Stimulated activated CD8-positive, alpha-beta memory T cell treated with anti-CD3 and anti-CD28 coated beads, Interleukin-15, amount 100 ng/mL, for 48 hours (primary cell): Measurements from ENCODE around the gene TENT5C.
A peak's percentile ranks its signal among the peaks of the same experiment; 100 is the strongest.

ENCODE experiments used
- DNase-seq, 2 donors: peaks; one replicate each; pipeline ENCODE4 v3.0.0-alpha.2; 2020; ENCODE audit warnings: low read depth in 2 of 2

Gene TENT5C

DNA sequence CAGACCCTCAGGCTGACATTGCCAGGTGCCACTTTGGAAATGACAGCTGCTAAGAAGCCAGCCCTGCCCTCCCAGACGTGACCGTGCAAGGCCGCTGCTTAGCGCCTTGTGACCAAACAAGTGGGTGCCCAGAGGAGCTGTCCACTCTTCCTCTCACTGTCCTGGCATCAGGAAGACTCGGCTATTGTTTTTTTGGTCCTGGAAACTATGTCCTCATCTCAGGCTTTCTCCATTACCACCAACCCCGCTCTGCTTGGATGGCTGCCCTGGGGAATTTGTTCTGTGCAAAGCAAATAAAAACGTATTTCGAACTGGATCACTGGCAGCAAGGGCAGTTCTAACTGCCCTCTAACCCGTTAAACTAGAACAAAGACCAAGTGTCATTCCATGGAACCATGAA lies 13.7 kb upstream of the TENT5C start:
- DNase-seq, result no peak

DNA sequence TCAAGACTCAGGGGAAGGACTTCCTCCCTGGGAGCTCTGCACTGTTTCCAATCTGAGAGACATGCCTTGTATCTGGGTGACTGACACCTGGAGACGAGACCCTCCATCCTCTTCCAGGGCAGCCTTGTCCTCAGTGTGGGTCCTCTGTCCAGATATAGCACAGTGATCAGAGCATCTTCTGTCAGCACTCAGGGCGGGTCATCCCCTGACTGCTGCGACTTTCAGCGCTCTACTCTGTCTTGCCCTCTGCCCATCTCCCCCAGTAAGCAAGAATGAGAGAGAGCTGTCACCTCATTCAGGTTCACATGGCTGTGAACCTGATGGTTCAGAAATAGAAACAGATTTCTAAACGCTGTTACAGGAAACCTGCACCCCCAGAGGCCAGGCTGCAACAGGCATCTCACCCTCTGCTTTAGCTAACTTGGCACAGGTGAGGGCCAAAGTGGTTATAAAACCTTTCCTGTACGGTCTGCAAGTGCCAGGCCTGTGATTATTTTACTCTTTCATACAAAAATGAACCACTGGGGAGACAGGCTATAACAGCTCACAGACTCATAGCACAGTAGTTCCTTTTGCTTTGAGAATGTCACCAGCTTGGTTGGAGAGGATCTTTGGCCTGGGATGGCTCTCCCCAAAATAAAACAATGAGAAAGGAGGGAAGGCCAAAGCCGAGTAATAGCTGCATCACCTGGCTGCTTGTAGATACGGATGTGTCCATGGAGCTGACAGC lies 11.4 kb upstream of the TENT5C start:
- DNase-seq, result no peak

DNA sequence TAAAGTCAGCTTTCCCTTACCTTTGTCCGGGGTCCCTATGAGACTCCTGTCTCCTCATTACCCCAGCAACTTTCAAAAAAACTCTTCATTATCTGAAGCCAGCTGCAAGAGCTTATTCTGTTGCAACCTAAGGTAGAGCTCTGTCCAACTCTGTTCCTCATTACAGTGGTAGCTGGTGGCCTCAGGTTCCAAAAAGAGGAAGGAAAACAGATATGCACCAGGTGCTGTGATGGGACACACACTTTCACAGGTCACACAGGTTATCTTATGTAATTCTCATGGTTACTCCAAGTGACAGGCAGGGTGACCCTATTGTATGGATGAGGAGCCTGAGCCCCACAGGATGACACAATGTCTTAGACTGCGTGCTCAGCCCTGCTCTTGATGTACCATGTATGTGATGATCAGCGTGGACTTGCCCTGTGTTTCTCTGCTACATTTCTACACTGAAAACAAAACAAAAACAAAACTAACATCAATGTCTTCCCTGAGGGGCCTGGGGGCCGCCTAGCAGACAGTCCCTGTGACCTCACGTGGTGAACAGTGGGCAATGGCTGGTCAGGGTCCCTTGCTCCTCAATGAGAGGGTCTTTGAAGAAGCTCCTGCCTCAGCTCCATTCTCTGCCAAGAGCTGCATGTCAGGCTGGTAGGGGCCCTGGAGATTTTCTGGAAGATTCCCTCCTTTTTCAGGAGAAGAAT lies 9.7 kb upstream of the TENT5C start:
- no peak for DNase-seq

DNA sequence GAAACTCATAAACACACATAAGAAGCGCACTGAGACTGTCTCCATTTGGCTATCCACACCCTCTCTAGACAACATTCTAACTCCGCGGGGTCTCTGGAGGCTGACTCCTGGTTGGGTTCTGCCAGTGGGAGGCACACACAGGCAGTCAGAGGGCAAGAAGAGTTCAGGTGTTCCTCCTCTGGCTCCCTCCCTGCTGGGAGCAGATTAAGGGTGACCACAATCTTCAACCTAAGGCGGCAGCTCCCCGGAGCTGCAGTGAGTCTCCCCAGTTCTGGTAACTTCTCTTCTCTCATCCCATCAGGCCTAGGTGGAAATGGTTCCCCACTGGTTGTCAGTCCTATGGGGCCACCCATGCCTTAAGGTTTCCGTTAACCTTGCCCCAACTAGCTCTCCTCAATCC lies 7.4 kb upstream of the TENT5C start:
- DNase-seq, result no peak

DNA sequence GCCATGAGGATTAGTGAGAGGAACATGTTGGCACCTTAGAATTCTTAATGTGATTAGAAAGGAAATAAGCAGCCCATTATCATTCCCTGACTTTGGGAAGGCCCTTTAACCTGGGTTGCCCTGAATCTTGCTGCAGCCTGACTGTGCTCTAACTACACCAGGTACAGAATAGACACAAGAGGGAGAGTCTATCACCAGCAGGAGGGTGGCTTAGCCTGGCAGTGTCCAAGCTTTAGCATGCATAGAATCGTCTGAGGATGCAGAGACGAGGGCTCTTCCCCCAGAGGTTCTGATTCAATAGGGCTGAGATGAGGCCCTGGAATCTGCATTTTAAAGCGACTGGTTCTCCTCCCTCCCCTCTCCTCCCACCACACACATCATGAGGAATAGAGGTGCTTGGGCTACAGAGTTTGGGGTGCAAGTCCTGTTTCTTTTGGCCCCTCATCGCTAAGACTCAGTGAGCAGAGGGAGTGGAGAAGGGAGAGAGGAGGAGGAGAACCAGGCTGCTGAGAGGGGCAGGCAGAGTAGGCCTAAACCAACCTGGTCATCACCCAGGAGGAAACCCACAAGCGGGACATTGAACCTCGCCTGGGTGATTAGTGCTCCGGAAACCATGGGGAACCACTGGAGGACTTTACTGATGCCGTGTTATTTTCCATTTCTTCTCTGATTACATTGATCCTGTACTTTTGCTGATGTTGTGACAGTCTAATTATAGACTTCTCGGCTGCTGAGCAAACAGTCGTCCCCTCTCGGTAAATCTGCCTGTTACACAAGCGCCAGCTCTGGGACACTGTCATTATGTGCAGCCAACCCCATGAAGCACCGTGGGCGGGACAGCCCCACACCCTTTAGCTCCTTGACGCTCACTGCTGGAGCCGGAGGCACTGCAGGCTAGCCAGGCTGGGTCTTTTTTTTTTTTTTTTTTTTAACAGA lies 6.3 kb upstream of the TENT5C start:
- no peak for DNase-seq

DNA sequence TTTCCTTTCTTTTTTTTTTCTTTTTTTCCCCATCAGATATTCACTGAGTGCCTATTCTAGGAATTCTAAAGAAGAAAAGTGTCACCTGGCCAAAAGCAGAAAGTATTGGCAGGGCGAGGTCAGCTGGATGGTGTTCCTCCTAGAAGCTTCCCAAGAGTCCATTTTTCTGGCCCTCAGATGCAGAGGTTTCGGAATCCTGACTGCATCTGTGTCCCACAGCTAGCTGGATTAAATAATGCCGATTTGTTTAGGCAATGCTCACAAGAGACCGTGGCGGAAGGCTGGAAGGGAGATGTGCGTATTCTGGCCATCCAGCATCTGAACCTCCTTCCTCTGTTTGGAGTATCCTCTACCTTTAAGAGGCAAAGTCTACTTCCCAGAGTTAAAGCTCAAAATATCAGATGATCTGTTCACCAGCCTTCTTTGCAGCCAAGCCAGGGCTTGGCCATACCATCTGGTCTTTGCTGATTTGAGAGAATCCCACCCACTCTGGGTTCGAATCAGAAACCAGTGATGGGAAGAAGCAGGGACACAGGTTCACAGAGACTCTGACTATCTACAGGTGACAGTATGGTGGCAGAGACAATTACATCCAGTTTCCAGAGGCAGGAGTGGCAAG lies 5.4 kb upstream of the TENT5C start:
- no peak for DNase-seq

DNA sequence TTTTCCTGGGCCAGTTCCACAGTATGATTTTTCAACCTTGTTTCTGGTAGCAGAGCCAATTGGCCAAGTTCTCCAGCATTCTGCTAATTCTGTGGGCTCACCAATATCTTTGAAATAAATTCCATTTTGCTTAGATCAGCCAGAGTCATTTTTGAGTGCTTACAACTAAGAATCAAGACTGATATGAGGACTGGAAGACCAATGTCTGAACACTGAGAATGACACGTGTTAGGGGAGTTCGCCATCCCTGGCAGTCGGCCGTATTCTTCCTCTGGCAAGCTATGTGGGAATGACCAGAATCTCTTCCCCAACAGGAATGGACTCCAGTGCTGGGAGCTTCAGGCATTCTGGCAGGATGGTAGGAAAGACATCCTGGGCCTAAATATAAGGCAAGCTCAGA lies 4.9 kb upstream of the TENT5C start:
- DNase-seq, result no peak

DNA sequence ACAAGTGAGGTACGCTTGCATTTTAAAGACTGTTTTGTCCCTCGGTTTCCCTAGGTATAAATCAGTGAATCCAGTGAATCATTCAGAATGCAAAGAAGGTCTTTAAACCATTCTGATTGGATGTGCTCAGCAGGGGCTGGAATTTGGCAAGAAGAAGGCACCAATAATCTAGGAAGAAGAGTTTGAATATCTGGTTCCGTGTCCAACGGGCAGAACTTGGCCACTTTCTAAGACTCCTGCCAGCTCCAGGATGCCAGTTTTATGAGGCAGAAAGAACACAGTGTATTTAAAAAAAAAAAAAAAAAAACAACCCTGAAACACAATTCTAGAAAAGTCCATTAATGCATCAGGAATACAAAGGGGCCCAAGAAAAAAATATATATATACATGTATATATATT lies 3.0 kb upstream of the TENT5C start:
- no peak for DNase-seq

DNA sequence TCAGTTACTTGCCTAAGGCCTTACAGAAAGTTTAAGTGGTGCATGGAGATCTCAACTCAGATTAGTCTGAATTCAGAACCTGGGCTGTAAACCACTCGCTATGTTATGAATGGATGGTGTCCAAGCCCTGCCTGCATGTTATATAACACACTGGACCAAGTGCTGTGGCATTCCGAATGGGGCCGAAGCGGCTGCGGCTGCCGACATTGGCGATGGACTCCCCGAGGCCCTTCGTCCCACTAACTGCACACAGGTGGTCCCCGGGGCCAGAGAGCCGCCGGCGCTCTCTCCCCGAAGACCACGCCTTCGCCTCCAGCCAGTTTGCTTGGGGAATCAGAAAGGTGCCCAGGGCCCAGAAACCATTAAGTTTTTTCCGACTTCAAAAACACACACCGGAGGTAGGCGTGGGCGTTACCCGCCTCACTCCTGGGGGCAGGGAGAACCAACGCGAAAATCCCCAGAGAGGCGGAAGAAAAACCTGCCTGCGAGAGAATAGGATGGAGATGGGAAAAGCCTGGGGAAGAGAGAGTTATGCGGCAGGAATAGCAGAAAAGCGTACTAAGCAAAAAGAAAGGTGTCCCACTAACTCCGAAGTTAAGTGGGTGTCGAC lies 579 bp upstream of the TENT5C start:
- DNase-seq, result no peak

DNA sequence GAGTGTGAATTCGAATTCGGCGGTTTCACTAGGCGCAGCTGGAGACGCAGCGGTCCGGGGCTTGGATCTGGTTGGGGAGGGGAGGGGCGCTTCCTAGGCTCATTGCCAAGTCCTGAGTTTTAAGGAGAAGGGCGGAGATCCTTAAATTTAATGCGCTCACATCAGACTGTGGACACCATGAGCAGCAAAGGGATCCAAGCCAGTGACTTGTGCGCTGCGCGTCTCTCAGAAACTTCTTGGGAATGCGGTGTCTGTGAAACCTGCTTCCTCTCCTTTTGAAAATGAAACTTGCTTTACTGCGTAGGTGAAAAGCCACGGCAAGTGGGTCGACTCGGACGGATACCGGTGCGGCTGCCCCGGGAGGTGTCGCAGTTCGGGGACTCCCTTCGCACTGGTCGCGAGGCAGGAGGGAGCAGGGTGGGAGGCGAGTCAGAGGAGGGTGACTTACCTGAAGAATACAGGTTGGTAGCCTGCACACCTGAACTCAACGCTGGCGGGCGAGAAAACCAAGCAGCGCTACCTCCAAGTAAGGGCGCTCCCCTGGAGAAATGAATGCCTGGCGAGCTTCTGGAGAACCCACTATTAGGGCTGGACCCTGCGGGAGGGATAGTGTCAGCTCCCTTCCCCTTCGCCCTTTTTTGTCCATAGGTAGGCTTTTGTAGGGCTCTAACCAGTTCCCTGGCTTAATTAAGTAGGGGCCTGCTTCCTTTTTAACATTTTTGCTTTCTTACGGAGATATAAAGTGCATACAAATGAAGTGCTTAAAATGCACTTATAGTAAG lies 992 bp downstream of the TENT5C start:
- peak; percentile 34 to 41 for DNase-seq

DNA sequence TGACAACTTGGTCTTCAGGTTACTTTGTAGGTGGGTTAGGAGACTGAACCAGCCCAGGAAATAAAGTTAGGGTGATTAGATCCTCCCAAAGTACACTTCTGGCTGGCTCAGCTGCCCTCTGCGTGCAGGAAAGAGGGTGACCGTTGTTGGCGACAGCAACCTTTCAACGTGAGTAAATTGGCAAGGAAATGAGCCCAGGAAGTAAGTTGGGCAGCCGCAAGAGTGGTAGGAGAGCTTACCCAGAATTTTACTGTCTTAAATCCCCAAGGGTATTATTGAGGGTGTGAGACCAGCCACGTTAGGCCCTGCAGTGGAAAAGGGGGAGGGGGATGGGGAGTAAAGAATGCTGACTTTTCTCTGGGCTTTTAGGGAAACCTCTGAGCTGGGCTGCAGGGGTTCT lies 1.6 kb downstream of the TENT5C start:
- peak; percentile 24 to 28 for DNase-seq

DNA sequence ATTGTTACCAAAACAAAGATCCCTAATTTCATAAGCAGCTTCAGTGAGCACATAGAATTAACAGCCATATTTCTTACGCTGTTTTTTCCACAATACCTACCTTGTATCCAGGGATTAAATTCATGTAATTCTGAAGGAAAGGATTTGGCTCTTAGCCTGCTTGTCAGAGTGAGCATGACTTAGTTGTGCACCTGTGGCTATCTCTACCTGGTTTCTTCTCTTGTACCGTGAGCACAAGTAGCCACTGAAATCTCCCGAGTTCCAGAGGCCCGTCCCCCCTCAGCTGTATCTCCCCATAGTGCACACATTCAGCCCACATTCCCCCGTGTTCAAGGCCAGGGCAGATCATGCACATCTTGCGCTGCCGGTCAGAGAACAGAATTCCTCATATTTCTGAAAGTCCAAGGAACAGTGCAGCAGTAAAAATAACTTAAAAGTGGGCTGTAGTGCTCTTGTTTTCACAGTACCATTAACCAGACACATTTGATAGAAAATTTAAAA lies 2.3 kb downstream of the TENT5C start:
- no peak for DNase-seq

DNA sequence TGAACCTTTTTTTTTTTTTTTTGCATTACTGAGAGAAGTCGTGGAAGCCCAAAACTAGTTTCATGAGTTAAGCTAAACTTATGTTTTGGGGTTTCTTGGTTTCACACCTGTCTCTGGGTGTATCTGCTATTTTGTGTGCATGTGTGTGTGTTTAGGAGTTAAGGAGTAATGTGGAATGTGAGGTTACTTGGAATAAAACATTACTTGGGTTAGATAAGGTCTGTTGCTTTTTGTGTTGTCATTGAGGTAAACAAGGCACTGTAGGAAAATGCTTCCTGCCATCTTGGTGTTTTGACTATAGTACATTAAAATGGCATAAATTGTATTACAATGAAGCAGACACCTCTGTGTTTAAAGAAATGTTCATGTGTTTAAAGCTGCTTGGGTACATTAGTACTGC lies 2.9 kb downstream of the TENT5C start:
- DNase-seq, result no peak

DNA sequence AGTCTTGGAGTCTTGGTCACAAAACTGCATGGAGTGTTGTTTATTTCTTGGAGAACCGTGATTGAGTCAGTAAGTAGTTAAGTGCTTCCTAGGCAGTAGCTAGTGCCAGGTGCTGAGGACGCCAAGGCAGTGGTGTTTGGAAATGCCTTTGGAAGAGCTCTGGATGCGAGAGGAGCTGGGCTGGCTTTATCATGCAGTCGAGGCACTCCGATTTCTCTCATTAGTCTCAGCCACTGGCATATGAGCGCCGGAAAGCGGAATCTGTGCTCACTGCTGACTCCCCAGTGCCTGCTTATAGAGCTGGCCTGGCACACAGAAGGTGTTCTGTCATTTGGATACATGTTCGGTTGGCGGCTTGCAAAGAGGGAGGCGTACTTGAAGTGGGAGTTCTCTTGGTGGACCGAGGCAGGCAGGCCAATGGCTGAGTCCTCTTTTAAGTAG lies 3.6 kb downstream of the TENT5C start:
- DNase-seq, result no peak

DNA sequence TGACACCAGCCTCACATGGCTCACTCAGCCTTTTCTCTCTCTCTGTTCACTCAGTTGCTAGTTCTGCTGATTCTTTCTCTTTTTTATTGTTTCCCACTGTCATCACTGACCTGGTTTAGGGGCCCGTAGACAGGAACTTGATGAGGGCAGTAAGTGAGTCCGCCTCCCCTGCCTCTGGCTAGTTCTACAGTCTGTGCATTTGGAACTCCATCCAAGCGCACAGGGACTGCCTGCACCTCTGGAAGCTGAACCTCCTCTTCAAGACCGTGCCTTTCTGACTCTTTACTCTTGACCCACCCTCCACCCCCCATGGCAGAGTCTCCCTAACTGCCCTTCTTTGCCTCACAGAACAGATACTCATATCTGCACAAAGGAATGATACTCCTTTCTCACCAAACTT lies 4.2 kb downstream of the TENT5C start:
- DNase-seq, result no peak

DNA sequence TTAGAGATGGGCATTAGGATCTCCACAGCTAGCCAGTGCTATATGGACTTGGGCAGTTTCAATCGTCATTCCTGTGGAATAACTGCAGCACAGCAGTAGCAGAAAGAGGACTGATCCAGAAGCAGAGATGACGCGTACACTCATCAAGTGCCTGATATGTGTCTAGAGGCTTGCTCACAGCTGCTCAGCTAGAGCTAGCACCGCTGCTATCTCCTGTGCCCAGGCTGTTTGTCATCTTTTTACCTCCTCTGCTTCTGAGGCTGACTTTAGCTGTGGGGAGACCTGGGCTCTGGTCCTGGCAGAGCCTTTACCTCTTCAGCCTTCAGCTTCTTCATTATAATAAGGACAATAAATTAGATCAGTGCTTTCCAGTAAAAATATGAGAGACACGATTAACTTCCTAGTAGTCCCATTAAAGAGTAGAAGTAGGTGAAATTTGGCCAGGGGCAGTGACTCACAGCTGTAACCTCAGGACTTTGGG lies 5.3 kb downstream of the TENT5C start:
- no peak for DNase-seq

DNA sequence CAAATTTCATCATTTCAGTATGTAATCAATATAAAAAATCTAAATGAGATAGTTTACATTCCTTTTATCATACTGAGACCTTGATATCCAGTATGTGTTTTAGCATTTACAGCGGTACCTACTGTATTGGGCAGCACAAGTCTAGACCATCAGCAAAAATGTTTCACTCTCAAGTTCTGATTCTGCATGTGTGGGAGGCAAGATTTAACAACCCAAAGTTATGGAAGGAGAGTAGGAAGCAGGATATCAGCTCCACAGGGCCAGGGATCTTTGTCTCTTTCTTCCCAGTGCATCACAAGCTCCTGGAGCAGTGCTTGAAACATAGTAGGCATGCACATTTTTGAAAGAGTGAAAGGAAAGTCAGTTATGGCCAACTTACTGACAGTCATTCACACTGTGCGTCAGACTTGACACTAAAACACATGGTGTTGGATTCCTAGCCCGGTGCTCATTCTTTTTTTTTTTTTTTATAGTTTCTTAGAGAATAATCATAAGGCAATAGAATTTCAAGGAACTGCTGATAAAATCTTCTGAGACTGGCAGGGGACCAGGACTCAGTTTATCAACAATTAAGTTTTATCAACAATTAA lies 6.1 kb downstream of the TENT5C start:
- no peak for DNase-seq

DNA sequence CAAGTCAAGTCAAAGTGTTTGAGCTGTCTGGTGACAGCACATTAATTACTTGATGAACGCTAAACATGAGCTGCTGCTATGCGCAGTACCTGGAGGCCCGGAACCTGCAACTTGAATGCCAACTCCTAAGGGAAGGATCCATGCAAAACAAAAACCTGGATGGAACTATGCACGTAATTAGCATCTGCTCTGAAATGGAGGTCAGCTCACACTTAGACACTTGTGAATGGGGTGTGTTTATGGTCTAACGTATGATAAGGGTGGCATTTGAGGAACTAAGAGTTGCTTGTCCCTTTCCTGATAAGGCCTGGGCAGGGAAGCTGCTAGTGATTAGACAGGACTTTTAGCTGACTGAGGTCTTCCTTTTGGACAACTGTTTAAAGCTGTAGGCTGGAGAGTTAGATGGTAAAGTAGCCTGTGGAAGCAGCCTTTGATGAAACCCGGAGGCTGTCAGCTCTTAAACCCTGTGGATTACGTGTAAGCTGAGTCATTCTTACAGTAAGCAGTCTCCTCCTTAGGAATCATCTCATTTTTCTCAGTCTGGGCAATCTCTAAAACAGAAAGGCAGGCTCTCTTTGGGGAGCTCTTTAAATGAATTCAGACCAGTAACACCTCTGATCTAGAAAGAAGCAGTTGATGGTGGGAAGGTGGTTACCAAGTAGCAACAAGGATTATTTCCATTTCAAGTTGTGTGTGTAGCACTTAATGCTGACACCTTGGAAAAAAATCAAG lies 6.8 kb downstream of the TENT5C start:
- no peak for DNase-seq

DNA sequence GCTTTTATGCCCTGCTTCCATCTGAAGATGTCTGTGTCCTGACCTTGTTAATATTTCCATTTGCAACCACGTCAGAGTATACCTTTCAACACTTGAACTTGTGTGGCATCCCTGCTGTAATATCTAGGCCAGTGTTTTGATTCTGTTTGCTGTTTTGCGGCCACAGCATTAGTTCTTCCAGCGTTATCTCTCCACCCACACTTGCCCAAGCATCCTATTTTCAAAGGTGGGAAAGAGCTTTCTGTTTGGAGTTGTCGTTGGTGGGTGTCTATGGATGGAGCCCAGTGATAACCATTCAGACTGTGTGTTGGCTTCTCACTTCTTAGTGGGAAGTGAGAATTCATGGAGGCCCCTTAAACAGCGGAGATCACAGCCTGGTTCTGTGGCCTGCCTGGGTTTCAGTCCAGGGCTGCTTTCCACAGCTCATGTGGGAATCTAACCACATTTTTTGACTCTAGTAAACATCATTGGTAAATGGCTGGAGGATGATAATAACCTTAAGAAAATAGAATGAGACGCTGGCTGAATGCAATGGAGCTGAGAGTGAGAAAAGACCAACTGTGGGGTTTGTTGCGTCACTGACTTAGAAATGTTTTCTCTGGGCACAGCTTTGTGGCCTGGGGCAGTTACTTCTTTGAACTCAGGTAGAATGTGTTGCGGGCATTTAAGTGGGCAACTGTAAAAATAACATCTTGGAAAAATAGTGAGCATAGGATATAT lies 7.6 kb downstream of the TENT5C start:
- no peak for DNase-seq
